Thyroid gland (tissue), 4 donors: ENCODE results near the gene FERMT1. TPM values are rescaled to one million over a fixed set of nuclear protein-coding genes. Genes with fewer than 3 reads are reported as not detected.

ENCODE experiments used
- DNase-seq, 2 donors: peaks; one replicate each; pipeline ENCODE4 v3.0.0-alpha.2; 2019
- H3K27ac ChIP-seq, 3 donors: fragments of 200-600 bp; sonication (generic); 1 replicate in 2 of 3; 2 replicates in 1 of 3; pipeline ENCODE4 v1.5.1; 2016 to 2019; ENCODE audit warnings: mild to moderate bottlenecking in 1 of 3, moderate library complexity in 1 of 3
- H3K27me3 ChIP-seq: fragments of 200-600 bp; sonication (generic); one replicate; pipeline ENCODE4 v1.5.1; 2019
- H3K36me3 ChIP-seq, 2 donors: fragments of 200-600 bp; sonication (generic); one replicate each; pipeline ENCODE4 v1.5.1; 2016 to 2019
- H3K4me1 ChIP-seq, 2 donors: fragments of 200-600 bp; sonication (generic); one replicate each; pipeline ENCODE4 v1.5.1; 2017 to 2019
- H3K4me3 ChIP-seq, 3 donors: fragments of 200-600 bp; sonication (generic); replicated peaks in 1 of 3; 1 replicate in 2 of 3; 2 replicates in 1 of 3; pipeline ENCODE4 v1.5.1; 2016; ENCODE audit warnings: mild to moderate bottlenecking in 1 of 3
- H3K9me3 ChIP-seq: fragments of 200-600 bp; sonication (generic); one replicate; pipeline ENCODE4 v1.5.1; 2017
- CTCF ChIP-seq, 6 experiments: fragments of 200-600 bp in 3 of 6; fragments of 450-650 bp in 3 of 6; sonication (generic) in 3 of 6; IDR thresholded peaks; one replicate each; pipeline ENCODE4 v1.5.1; 2016 to 2019; ENCODE audit warnings: antibody characterized with exemption in 6 of 6, mild to moderate bottlenecking in 2 of 6, inconsistent platforms in 1 of 6, moderate library complexity in 1 of 6
- POLR2A ChIP-seq, 2 donors: fragments of 450-650 bp; IDR thresholded peaks; one replicate each; pipeline ENCODE4 v1.6.1; 2017; ENCODE audit warnings: antibody characterized with exemption in 2 of 2, mild to moderate bottlenecking in 2 of 2, moderate library complexity in 1 of 2
- WGBS, 2 donors: methylation state at CpG; one replicate each; pipeline ENCODE4 v1.1.5; 2017; 5-methylcytosine and 5-hydroxymethylcytosine counted together
- intact Hi-C: fragments of 100-400 bp; cut with DNase I; formaldehyde crosslinking; loops from one replicate; pipeline ENCODE4 v1.15.1; 2023
- total RNA-seq, 4 donors: library from RNA; depleted of rRNA; stranded (reverse); fragments of >200 nt; gene quantifications; one replicate each; pipeline ENCODE4 v1.2.3, GENCODE V29; 2016

The FERMT1 gene
- total RNA-seq, 4 donors from 2014 or later: 6.6 to 11.6 (median 7.5) TPM

- TF ChIP-seq CTCF (IDR thresholded peaks at IDR 0.05) (no peak), POLR2A (IDR thresholded peaks at IDR 0.05) (no peak)
- Histone ChIP-seq H3K27me3 (no peaks in the 10 kb centered on the region), H3K4me1 (peaks cover 14 to 17% of the 10 kb centered on the region in 2 donors), H3K36me3 (no peaks in the 10 kb centered on the region), H3K9me3 (no peaks in the 10 kb centered on the region), H3K4me3 (no peak overlapping the region), H3K27ac (peak overlapping the region in 2 of 3 donors; percentile 72 to 88)
- no peak for DNase-seq
- 87 to 88% methylated on average over 2 of the region's 2 CpGs for WGBS, 2 donors
- intact Hi-C loops: no loop called here
Observed at GRCh38 chr20:6121504-6121903, 1.3 kb downstream of the FERMT1 start.

- WGBS, 2 donors: 83 to 91% methylated on average over 3 of the region's 3 CpGs
- H3K27ac ChIP-seq: no peak overlapping the region
- intact Hi-C loops: no loop called here
- no peak for TF ChIP-seq POLR2A (IDR thresholded peaks at IDR 0.05)
- no peak for TF ChIP-seq CTCF (IDR thresholded peaks at IDR 0.05)
- no peak overlapping the region for H3K4me3 ChIP-seq
- no peaks in the 10 kb centered on the region for H3K36me3 ChIP-seq
- no peaks in the 10 kb centered on the region for H3K9me3 ChIP-seq
- no peak for DNase-seq
- H3K27me3 ChIP-seq: no peaks in the 10 kb centered on the region
- peaks cover 14 to 17% of the 10 kb centered on the region in 2 donors for H3K4me1 ChIP-seq
Observed at GRCh38 chr20:6120491-6120988, 2.3 kb downstream of the FERMT1 start.

GRCh38 chr20:6116758-6117157 is 6.1 kb downstream of the FERMT1 start:
- Histone ChIP-seq H3K4me3 (no peak overlapping the region), H3K36me3 (no peaks in the 10 kb centered on the region), H3K27me3 (no peaks in the 10 kb centered on the region), H3K9me3 (no peaks in the 10 kb centered on the region), H3K27ac (no peak overlapping the region), H3K4me1 (peaks cover 7 to 9% of the 10 kb centered on the region in 2 donors)
- DNase-seq: no peak
- TF ChIP-seq CTCF (IDR thresholded peaks at IDR 0.05) (no peak), POLR2A (IDR thresholded peaks at IDR 0.05) (no peak)
- WGBS, 2 donors: 90 to 94% methylated on average over 3 of the region's 3 CpGs
- intact Hi-C loops: no loop called here

GRCh38 chr20:6115221-6115895 is 7.5 kb downstream of the FERMT1 start:
- TF ChIP-seq CTCF (IDR thresholded peaks at IDR 0.05): no peak
- no peak for TF ChIP-seq POLR2A (IDR thresholded peaks at IDR 0.05)
- Histone ChIP-seq H3K36me3 (no peaks in the 10 kb centered on the region), H3K27me3 (no peaks in the 10 kb centered on the region), H3K27ac (no peak overlapping the region), H3K4me3 (no peak overlapping the region), H3K9me3 (no peaks in the 10 kb centered on the region), H3K4me1 (no peaks in the 10 kb centered on the region)
- intact Hi-C loops: no loop called here
- no peak for DNase-seq
- WGBS, 2 donors: 99 to 100% methylated on average over 3 of the region's 3 CpGs

- intact Hi-C loops: no loop called here
- H3K36me3 ChIP-seq: no peaks in the 10 kb centered on the region
- 83 to 91% methylated on average over 1 of the region's 1 CpG for WGBS, 2 donors
- no peak for TF ChIP-seq POLR2A (IDR thresholded peaks at IDR 0.05)
- TF ChIP-seq CTCF (IDR thresholded peaks at IDR 0.05): no peak
- no peak for DNase-seq
- no peak overlapping the region for H3K27ac ChIP-seq
- no peaks in the 10 kb centered on the region for H3K27me3 ChIP-seq
- no peak overlapping the region for H3K4me3 ChIP-seq
- H3K4me1 ChIP-seq: no peaks in the 10 kb centered on the region
- no peaks in the 10 kb centered on the region for H3K9me3 ChIP-seq
Observed at GRCh38 chr20:6114696-6115095, 8.1 kb downstream of the FERMT1 start.
